ENCODE results near the gene CCDC68.
A peak's percentile ranks its signal among the peaks of the same experiment; 100 is the strongest.

The CCDC68 gene

DNA sequence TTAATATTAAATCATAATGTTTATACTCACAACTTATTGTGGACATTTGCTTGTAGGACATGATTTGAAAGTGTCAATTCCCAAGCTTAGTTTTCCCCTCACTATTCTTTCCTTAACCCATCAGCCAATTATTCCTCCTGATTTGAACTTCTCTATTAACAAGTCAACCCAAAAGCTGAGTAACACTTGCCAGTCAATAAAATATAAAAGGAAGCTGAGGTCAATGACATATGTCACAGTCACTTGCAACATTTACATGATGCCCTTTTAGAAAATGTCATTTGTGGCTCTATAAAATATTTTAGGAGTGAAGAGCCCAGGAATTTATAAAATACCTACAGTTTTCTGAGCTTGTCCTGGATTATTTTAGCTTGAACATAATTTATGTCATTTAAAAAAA, 7.2 kb downstream of the CCDC68 start:
- no peak overlapping the region for H3K4me3 ChIP-seq (ENCODE audit: low read depth, low read length)
- DNase-seq (ENCODE audit: low read depth) = no peak
- TF ChIP-seq CTCF (IDR thresholded peaks at IDR 0.05; ENCODE audit: low read depth, low read length, missing control alignments) = no peak

DNA sequence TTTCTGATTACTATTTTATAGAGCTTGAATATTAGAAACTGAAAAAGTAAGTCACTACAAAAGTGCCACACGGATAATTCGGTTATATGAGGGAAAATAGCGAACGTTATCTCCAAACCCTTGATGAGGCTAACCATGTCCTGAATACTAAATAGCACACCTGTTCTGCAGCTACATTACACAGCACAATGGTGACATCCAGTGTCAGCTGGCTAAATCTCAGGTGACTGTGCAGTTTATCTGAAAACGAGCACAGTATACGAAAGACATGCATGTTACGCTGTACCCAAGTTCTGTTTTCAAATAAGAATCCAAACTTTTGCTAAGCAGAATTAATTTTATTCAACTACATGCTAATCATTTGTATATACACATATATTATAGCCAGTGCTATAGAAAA, 9.0 kb downstream of the CCDC68 start:
- TF ChIP-seq CTCF (IDR thresholded peaks at IDR 0.05; ENCODE audit: low read depth, low read length, missing control alignments) = peak; percentile 16
- no peak for DNase-seq (ENCODE audit: low read depth)

DNA sequence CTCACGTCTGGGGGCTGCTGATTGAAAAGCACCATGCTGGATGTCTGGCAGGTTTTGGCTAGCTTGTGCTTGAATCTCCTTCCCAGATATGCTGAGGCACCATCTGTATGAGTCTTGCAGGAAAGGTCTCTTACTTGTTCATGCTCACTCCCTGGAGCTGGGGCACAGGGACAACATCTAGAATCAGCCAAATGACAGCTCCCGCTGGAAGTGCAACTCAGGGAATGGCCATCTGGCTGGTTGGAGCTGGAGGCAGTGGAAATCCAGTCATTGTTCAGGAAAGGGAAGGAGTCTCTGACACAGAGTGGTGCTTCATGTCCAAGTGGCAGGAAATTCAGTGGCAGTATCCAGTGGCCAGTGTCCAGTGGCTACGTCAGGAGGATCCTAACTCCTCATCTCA, 9.7 kb downstream of the CCDC68 start:
- DNase-seq (ENCODE audit: low read depth) = no peak
- no peak overlapping the region for H3K4me3 ChIP-seq (ENCODE audit: low read depth, low read length)
- TF ChIP-seq CTCF (IDR thresholded peaks at IDR 0.05; ENCODE audit: low read depth, low read length, missing control alignments) = no peak

More for the DNA sequence above, 9.0 kb downstream of the CCDC68 start:
- no peak overlapping the region for H3K4me3 ChIP-seq (ENCODE audit: low read depth, low read length)

DNA sequence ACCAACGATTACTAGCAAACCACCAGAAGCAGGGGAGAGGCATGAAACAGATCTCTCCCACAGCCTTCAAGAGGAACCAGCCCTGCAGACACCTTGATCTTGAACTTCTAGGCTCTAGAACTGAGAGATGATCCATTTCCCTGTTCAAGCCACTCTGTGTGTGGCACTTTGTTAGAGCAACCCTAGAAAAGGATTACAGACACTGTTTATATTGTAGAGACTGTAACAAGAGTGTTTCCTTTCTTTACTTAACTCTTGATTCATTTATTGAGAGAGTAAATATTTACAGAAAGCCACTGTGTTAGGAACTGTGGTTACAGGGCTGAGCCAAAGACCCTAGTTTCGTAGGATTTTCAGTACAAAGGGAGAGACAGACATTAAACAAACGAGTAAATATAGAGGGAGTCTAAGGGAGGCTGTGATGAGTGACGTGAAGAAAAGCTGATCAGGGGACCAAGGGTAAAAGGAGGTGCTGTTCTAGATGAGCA, 10.9 kb downstream of the CCDC68 start:
- H3K4me3 ChIP-seq (ENCODE audit: low read depth, low read length) = no peak overlapping the region
- DNase-seq (ENCODE audit: low read depth) = no peak

DNA sequence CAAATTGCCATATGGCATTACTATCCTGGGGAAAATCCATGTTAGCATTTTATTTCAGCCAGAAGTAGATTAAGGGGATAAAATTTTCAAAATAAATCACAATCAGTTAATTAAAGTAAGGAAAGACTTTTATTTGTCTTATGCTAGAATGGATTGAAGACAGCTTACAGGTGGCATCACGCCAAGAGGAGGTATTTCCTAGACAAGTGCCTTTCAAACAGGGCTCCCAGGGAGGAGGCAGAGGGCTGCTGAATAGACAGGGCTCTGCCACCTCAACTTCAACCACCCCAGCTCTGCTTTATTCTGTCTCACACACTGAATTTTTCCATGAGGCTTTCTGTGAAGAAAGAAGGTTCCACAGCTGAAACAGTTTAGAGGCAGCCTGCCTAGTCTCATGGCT, 12.2 kb downstream of the CCDC68 start:
- no peak for DNase-seq (ENCODE audit: low read depth)
- TF ChIP-seq CTCF (IDR thresholded peaks at IDR 0.05; ENCODE audit: low read depth, low read length, missing control alignments) = no peak
- H3K4me3 ChIP-seq (ENCODE audit: low read depth, low read length) = no peak overlapping the region

More for the DNA sequence above, 10.9 kb downstream of the CCDC68 start:
- TF ChIP-seq CTCF (IDR thresholded peaks at IDR 0.05; ENCODE audit: low read depth, low read length, missing control alignments) = no peak

- TF ChIP-seq CTCF (IDR thresholded peaks at IDR 0.05; ENCODE audit: low read depth, low read length, missing control alignments) = no peak
- peak overlapping the region; percentile 54 for H3K4me3 ChIP-seq (ENCODE audit: low read depth, low read length)
- peak; percentile 4 for DNase-seq (ENCODE audit: low read depth)
These were observed 13.1 kb downstream of the CCDC68 start for GRCh38 chr18:54946149-54946581.

GRCh38 chr18:54945576-54946125, 13.6 kb downstream of the CCDC68 start:
- no peak for DNase-seq (ENCODE audit: low read depth)

More at GRCh38 chr18:54945576-54946125, 13.6 kb downstream of the CCDC68 start:
- no peak for TF ChIP-seq CTCF (IDR thresholded peaks at IDR 0.05; ENCODE audit: low read depth, low read length, missing control alignments)
- H3K4me3 ChIP-seq (ENCODE audit: low read depth, low read length) = no peak overlapping the region; the same call in 1 of the 2 replicates

Measured in GM12864 (cell line).